H1 (cell line): ENCODE measurements around the gene UBR2. TPM values are rescaled to one million over a fixed set of nuclear protein-coding genes. Genes with fewer than 3 reads are reported as not detected.
A peak's percentile ranks its signal among the peaks of the same experiment; 100 is the strongest.

Experiments used
- CTCF ChIA-PET: fragments of 300-600 bp; sonication (Branson Sonifier 250); formaldehyde crosslinking; loops from one replicate; lab custom pipeline; 2021; ENCODE audit not compliant: partially characterized antibody; lab: Charles Lee
- POLR2A ChIA-PET: fragments of 300-600 bp; sonication (Branson Sonifier 250); formaldehyde crosslinking; loops from one replicate; lab custom pipeline; 2021; ENCODE audit warnings: inconsistent platforms; ENCODE audit not compliant: partially characterized antibody; lab: Charles Lee
- DNase-seq, 2 experiments: peaks; one replicate each; pipeline versions ENCODE4 v3.0.0 to v3.0.0-alpha.2; 2010 to 2022; ENCODE audit warnings: low spot score in 2 of 2, low read depth in 1 of 2, mixed read lengths in 1 of 2
- FAIRE-seq: peaks from 2 replicates; lab custom pipeline; 2011; peaks lifted over from hg19 to GRCh38; lab: Jason Lieb, UNC
- H2AFZ ChIP-seq: 2 replicates; pipeline ENCODE4 v1.8.1; 2012; ENCODE audit warnings: low read length, inconsistent platforms
- H2AK5ac ChIP-seq: 2 replicates; pipeline ENCODE4 v1.6.1; 2013; ENCODE audit warnings: low read depth, low read length
- H2BK120ac ChIP-seq: replicated peaks from 2 replicates; pipeline ENCODE3; 2013; ENCODE audit warnings: low read depth, low read length, inconsistent platforms
- H2BK12ac ChIP-seq: 2 replicates; pipeline ENCODE4 v1.6.1; 2013; ENCODE audit warnings: low read depth, low read length
- H2BK15ac ChIP-seq: 2 replicates; pipeline ENCODE4 v1.6.1; 2013; ENCODE audit warnings: low read length
- H2BK20ac ChIP-seq: 2 replicates; pipeline ENCODE4 v1.6.1; 2013; ENCODE audit warnings: low read length
- H2BK5ac ChIP-seq: 2 replicates; pipeline ENCODE4 v1.6.1; 2013; ENCODE audit warnings: low read depth, low read length
- H3K14ac ChIP-seq: 2 replicates; pipeline ENCODE4 v1.6.1; 2013; ENCODE audit warnings: inconsistent platforms; ENCODE audit not compliant: insufficient read length
- H3K18ac ChIP-seq: 2 replicates; pipeline ENCODE4 v1.6.1; 2013; ENCODE audit warnings: low read length; ENCODE audit errors: extremely low read depth
- H3K23ac ChIP-seq: 2 replicates; pipeline ENCODE4 v1.6.1; 2013; ENCODE audit warnings: inconsistent platforms; ENCODE audit not compliant: insufficient read length
- H3K23me2 ChIP-seq: 2 replicates; pipeline ENCODE4 v1.6.1; 2013; ENCODE audit warnings: low read depth, low read length
- H3K27ac ChIP-seq: 2 replicates; pipeline ENCODE4 v1.6.1; 2011; ENCODE audit warnings: low read depth, low read length, inconsistent platforms
- H3K27me3 ChIP-seq, 4 experiments: replicated peaks in 1 of 4; 1 replicate in 1 of 4; 2 replicates in 3 of 4; pipeline versions ENCODE4 v1.6.1 to v1.8.1; 2011 to 2013; ENCODE audit warnings: low read length in 3 of 4, mild to moderate bottlenecking in 3 of 4, inconsistent platforms in 2 of 4, mixed read lengths in 2 of 4, moderate library complexity in 1 of 4; ENCODE audit not compliant: control insufficient read depth in 3 of 4, insufficient read depth in 3 of 4; ENCODE audit errors: extremely low read depth in 1 of 4
- H3K36me3 ChIP-seq, 4 experiments: 2 replicates each; pipeline versions ENCODE4 v1.6.1 to v1.8.1; 2011 to 2013; ENCODE audit warnings: mild to moderate bottlenecking in 4 of 4, low read length in 3 of 4, moderate library complexity in 2 of 4, control low read depth in 1 of 4, inconsistent platforms in 1 of 4; ENCODE audit not compliant: insufficient read depth in 4 of 4, control insufficient read depth in 2 of 4
- H3K4ac ChIP-seq: replicated peaks from 2 replicates; pipeline ENCODE3; 2013; ENCODE audit warnings: low read length, low read depth, mixed read lengths, inconsistent platforms; ENCODE audit not compliant: insufficient read length
- H3K4me1 ChIP-seq, 4 experiments: replicated peaks in 1 of 4; 1 replicate in 1 of 4; 2 replicates in 3 of 4; pipeline versions ENCODE4 v1.6.1 to v1.8.1; 2011 to 2013; ENCODE audit warnings: low read length in 3 of 4, inconsistent platforms in 2 of 4, mixed read lengths in 1 of 4; ENCODE audit not compliant: insufficient read depth in 4 of 4, control insufficient read depth in 3 of 4
- H3K4me2 ChIP-seq, 2 experiments: 2 replicates each; pipeline versions ENCODE4 v1.6.1 to v1.8.1; 2011 to 2013; ENCODE audit warnings: low read depth in 2 of 2, low read length in 2 of 2, control low read depth in 1 of 2, inconsistent platforms in 1 of 2, mild to moderate bottlenecking in 1 of 2; ENCODE audit not compliant: insufficient read depth in 1 of 2
- H3K4me3 ChIP-seq, 4 experiments: fragments of 200-600, 300-600 bp in 1 of 4; sonication (generic), shearing (Covaris generic), sonication (Bioruptor Twin) in 1 of 4; 2 replicates each; pipeline versions ENCODE4 v1.5.1 to v1.8.1; 2011 to 2016; ENCODE audit warnings: low read length in 4 of 4, low read depth in 3 of 4, control low read depth in 2 of 4, inconsistent platforms in 2 of 4, mild to moderate bottlenecking in 2 of 4, mixed read lengths in 1 of 4, moderate library complexity in 1 of 4; ENCODE audit not compliant: insufficient read depth in 2 of 4; ENCODE audit errors: extremely low read depth in 1 of 4
- H3K56ac ChIP-seq: replicated peaks from 2 replicates; pipeline ENCODE3; 2013; ENCODE audit warnings: low read depth, mild to moderate bottlenecking, mixed read lengths, low read length, inconsistent platforms; ENCODE audit not compliant: insufficient read length
- H3K79me1 ChIP-seq: 2 replicates; pipeline ENCODE4 v1.6.1; 2013; ENCODE audit warnings: low read depth, low read length, control low read depth
- H3K79me2 ChIP-seq, 2 experiments: 2 replicates each; pipeline versions ENCODE4 v1.6.1 to v1.8.1; 2012 to 2013; ENCODE audit warnings: low read length in 2 of 2, mild to moderate bottlenecking in 2 of 2, inconsistent platforms in 1 of 2; ENCODE audit not compliant: insufficient read depth in 2 of 2, control insufficient read depth in 1 of 2
- H3K9ac ChIP-seq, 4 experiments: replicated peaks in 1 of 4; 1 replicate in 1 of 4; 2 replicates in 3 of 4; pipeline versions ENCODE4 v1.6.1 to v1.8.1; 2011 to 2013; ENCODE audit warnings: low read depth in 3 of 4, low read length in 3 of 4, control low read depth in 2 of 4, mild to moderate bottlenecking in 2 of 4, moderate library complexity in 2 of 4, inconsistent platforms in 1 of 4; ENCODE audit errors: extremely low read depth in 1 of 4
- H3K9me3 ChIP-seq, 2 experiments: 2 replicates each; pipeline versions ENCODE4 v1.6.1 to v1.8.1; 2012 to 2013; ENCODE audit warnings: mild to moderate bottlenecking in 2 of 2, moderate library complexity in 2 of 2, control low read depth in 1 of 2, inconsistent platforms in 1 of 2, low read depth in 1 of 2, low read length in 1 of 2, mixed read lengths in 1 of 2; ENCODE audit not compliant: insufficient read depth in 2 of 2
- H4K20me1 ChIP-seq, 2 experiments: replicated peaks in 1 of 2; 2 replicates each; pipeline versions ENCODE3 to v1.8.1; 2011 to 2013; ENCODE audit warnings: inconsistent platforms in 2 of 2, low read length in 2 of 2, mild to moderate bottlenecking in 1 of 2; ENCODE audit not compliant: insufficient read depth in 2 of 2, control insufficient read depth in 1 of 2
- H4K5ac ChIP-seq: 2 replicates; pipeline ENCODE4 v1.6.1; 2013; ENCODE audit warnings: low read length, low read depth, mixed read lengths, inconsistent platforms; ENCODE audit not compliant: insufficient read length
- H4K8ac ChIP-seq: 2 replicates; pipeline ENCODE4 v1.8.0; 2013; ENCODE audit warnings: mild to moderate bottlenecking, moderate library complexity, low read length, inconsistent platforms; ENCODE audit not compliant: insufficient read depth; ENCODE audit errors: extremely low read depth
- H4K91ac ChIP-seq: replicated peaks from 2 replicates; pipeline ENCODE3; 2013; ENCODE audit warnings: low read length, mixed read lengths, inconsistent platforms; ENCODE audit not compliant: insufficient read length
- ASH2L ChIP-seq: fragments of 200-600, 300-600 bp; sonication (generic); IDR thresholded peaks from one replicate; pipeline ENCODE4 v1.7.1; 2017; ENCODE audit warnings: low read length
- BCL11A ChIP-seq, 2 experiments: IDR thresholded peaks; one replicate each; pipeline ENCODE4 v1.6.1; 2011; ENCODE audit warnings: low read depth in 2 of 2, low read length in 2 of 2, mild to moderate bottlenecking in 2 of 2
- BRCA1 ChIP-seq: IDR thresholded peaks from 2 replicates; pipeline ENCODE4 v1.6.1; 2012; ENCODE audit warnings: low read depth, low read length, improper control_type of control experiment
- CBX8 ChIP-seq: fragments of 300-800, 300-1000 bp; sonication (generic); IDR thresholded peaks from 2 replicates; pipeline ENCODE4 v1.7.1; 2016; ENCODE audit warnings: low read depth, low read length, borderline replicate concordance
- HDAC2 ChIP-seq, 2 experiments: fragments of 300-600 bp in 1 of 2; sonication (generic) in 1 of 2; IDR thresholded peaks; 2 replicates each; pipeline ENCODE4 v1.6.1; 2011 to 2012; ENCODE audit warnings: low read depth in 2 of 2, low read length in 2 of 2, mild to moderate bottlenecking in 2 of 2, moderate library complexity in 2 of 2, borderline replicate concordance in 1 of 2, inconsistent platforms in 1 of 2
- KDM4A ChIP-seq: IDR thresholded peaks from one replicate; pipeline ENCODE4 v1.7.1; 2012; ENCODE audit warnings: low read depth, mild to moderate bottlenecking, moderate library complexity, low read length, inconsistent platforms; ENCODE audit not compliant: severe bottlenecking
- POLR2A ChIP-seq, 2 experiments: IDR thresholded peaks; 1 replicate in 1 of 2; 2 replicates in 1 of 2; pipeline ENCODE4 v1.6.1; 2011; ENCODE audit warnings: low read depth in 2 of 2, low read length in 2 of 2, mild to moderate bottlenecking in 2 of 2; ENCODE audit errors: control extremely low read depth in 1 of 2
- RAD21 ChIP-seq, 2 experiments: IDR thresholded peaks in 1 of 2; conservative IDR thresholded peaks in 1 of 2; 2 replicates each; pipeline ENCODE4 v1.6.1; 2011; ENCODE audit warnings: low read depth in 2 of 2, low read length in 2 of 2, improper control_type of control experiment in 1 of 2, inconsistent platforms in 1 of 2, mild to moderate bottlenecking in 1 of 2, moderate library complexity in 1 of 2
- RBBP5 ChIP-seq: IDR thresholded peaks from 2 replicates; pipeline ENCODE4 v1.7.1; 2012; ENCODE audit warnings: low read depth, mild to moderate bottlenecking, inconsistent platforms, low read length, moderate library complexity, borderline replicate concordance
- SAP30 ChIP-seq: fragments of 300-600 bp; sonication (generic); IDR thresholded peaks from 2 replicates; pipeline ENCODE4 v1.7.1; 2012; ENCODE audit warnings: low read length, moderate library complexity, mild to moderate bottlenecking, inconsistent platforms; ENCODE audit not compliant: insufficient read depth, insufficient replicate concordance
- TEAD4 ChIP-seq: IDR thresholded peaks from 2 replicates; pipeline ENCODE4 v1.6.1; 2012; ENCODE audit warnings: low read depth, low read length, inconsistent platforms, mixed read lengths
- WGBS, 2 experiments: shearing (Covaris generic) in 1 of 2; methylation state at CpG; one replicate each; pipeline versions ENCODE4 v1.1.6 to v1.1.7; 2013 to 2015; ENCODE audit warnings: low lambda C conversion rate in 2 of 2, mixed read lengths in 2 of 2, inconsistent platforms in 1 of 2, low coverage in 1 of 2, missing lambda C conversion rate in 1 of 2; ENCODE audit not compliant: insufficient replicate concordance in 2 of 2, insufficient coverage in 1 of 2, insufficient read length in 1 of 2; ENCODE audit errors: extremely low coverage in 1 of 2, missing lambda C conversion rate in 1 of 2; 5-methylcytosine and 5-hydroxymethylcytosine counted together
- polyA plus RNA-seq, 7 experiments: library from polyadenylated mRNA; depleted of rRNA in 3 of 7; stranded (reverse) in 5 of 7; unstranded in 2 of 7; fragments of >200 nt in 5 of 7; fragments of 200-250 nt in 2 of 7; gene quantifications; 1 replicate in 5 of 7; 2 replicates in 1 of 7; 4 replicates in 1 of 7; pipeline versions ENCODE4 v1.2.1 to v1.2.3, GENCODE V29; 2011 to 2013; ENCODE audit warnings: missing spikeins in 2 of 7, mixed read lengths in 2 of 7
- total RNA-seq: library from RNA; stranded (reverse); fragmentation: NEBNext Ultra II Directional; extraction: Animal tissue kit (Norgen Biotek cat#: 25700); gene quantifications from 2 replicates; pipeline ENCODE4 v1.2.1, GENCODE V29; 2021

Gene UBR2
- total and polyA plus RNA-seq, 2 of the 8 experiments (the other 6 are each of a cell fraction or from before 2014, with no cell fraction given): 6.5 to 19.5 TPM

DNA sequence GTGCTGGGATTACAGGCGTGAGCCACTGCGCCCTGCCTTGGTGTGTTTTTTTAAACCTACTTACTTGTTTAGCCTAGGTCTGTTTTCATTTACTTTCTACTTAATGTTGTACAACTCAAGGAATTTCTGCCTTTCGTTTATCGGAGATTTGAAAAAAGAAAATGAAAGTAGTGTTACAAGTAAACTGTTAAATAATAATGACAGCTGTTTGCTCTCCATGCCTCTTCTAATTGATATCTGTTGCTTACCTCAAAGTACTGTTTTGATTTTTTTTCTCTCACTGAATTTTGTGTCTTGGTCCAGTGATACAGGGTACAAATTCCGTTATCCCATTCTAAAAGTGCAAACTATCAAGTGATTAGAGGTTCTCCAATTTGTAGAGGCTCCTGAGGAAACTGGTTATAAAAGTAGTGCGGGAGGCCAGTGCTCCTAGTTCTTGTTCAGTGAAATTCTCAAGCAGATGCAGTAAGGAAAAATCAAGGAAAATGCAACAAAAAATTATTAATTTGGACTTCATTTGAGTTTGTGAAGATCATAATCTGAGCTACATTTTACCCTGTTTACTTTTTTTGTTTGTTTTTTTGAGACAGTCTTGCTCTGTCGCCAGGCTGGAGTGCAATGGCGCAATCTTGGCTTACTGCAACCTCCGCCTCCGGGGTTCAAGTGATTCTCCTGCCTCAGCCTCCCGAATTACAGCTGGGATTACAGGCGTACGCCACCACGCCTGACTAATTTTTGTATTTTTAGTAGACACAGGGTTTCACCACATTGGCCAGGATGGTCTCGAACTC lies 2.2 kb downstream of the UBR2 start:
- no peak overlapping the region for H4K5ac ChIP-seq
- no peaks in the 10 kb centered on the region; a peak in 3 of 7 replicates for H3K4me1 ChIP-seq
- DNase-seq: no peak
- no peaks in the 10 kb centered on the region; a peak in 1 of 8 replicates for H3K36me3 ChIP-seq
- 90% methylated on average over 15 of the region's 15 CpGs; no CpG with 5 or more reads in 1 of the 2 experiments for WGBS, 2 experiments
- peak overlapping the region in 1 of 2 experiments; percentile 73; a peak in 1 of 4 replicates for H3K4me2 ChIP-seq
- peak overlapping the region in 2 of 4 experiments; percentile 65 to 86; a peak in 1 of 8 replicates for H3K4me3 ChIP-seq
- H3K23me2 ChIP-seq: peaks cover 2% of the 10 kb centered on the region; the same call in 1 of the 2 replicates
- H3K27me3 ChIP-seq: no peaks in the 10 kb centered on the region
- no peak overlapping the region for H4K91ac ChIP-seq
- no peak overlapping the region for H2BK15ac ChIP-seq
- H4K20me1 ChIP-seq: no peaks in the 10 kb centered on the region
- no peak overlapping the region for H3K27ac ChIP-seq
- no peak overlapping the region for H2BK20ac ChIP-seq
- no peak overlapping the region for H2BK12ac ChIP-seq
- H3K9me3 ChIP-seq: no peaks in the 10 kb centered on the region
- no peak overlapping the region for H2BK5ac ChIP-seq
- FAIRE-seq: no peak
- no peak overlapping the region for H3K14ac ChIP-seq
- ChIA-PET POLR2A (interaction anchor here (0.6 kb wide), 2 partner anchors 21 to 197 kb away, joined by 3 to 5 read pairs; no protein-coding TSS in a partner anchor), CTCF (interaction anchor here (1.1 to 2.1 kb wide), 7 partner anchors 10 to 164 kb away, joined by 3 to 8 read pairs (median 4); no protein-coding TSS in a partner anchor)
- no peak overlapping the region for H3K9ac ChIP-seq
- no peak overlapping the region for H2AK5ac ChIP-seq
- no peak overlapping the region for H3K56ac ChIP-seq
- H2BK120ac ChIP-seq: no peak overlapping the region
- no peak overlapping the region for H3K18ac ChIP-seq
- H3K4ac ChIP-seq: no peak overlapping the region
- H2AFZ ChIP-seq: no peak overlapping the region
- no peak overlapping the region for H4K8ac ChIP-seq
- no peak overlapping the region for H3K23ac ChIP-seq
- H3K79me1 ChIP-seq: no peaks in the 10 kb centered on the region; the same call in 1 of the 2 replicates
- peaks cover 3 to 57% of the 10 kb centered on the region in 2 experiments; a peak in 3 of 4 replicates for H3K79me2 ChIP-seq
- TF ChIP-seq RAD21 (IDR thresholded peaks at IDR 0.05 in 1 of 2, conservative IDR thresholded peaks at IDR 0.05 in 1 of 2; ENCODE audit: low read depth in 2 of 2, low read length in 2 of 2) (no peak), CBX8 (no peak), ASH2L (no peak), RBBP5 (no peak), POLR2A (IDR thresholded peaks at IDR 0.05; ENCODE audit: control extremely low read depth in 1 of 2, low read depth in 2 of 2, low read length in 2 of 2) (no peak), HDAC2 (IDR thresholded peaks at IDR 0.05; ENCODE audit: borderline replicate concordance in 1 of 2, low read depth in 2 of 2, low read length in 2 of 2) (no peak), BRCA1 (no peak), SAP30 (no peak), KDM4A (no peak), BCL11A (IDR thresholded peaks at IDR 0.05; ENCODE audit: low read depth in 2 of 2, low read length in 2 of 2) (no peak), TEAD4 (no peak)
